Measurements from ENCODE around the gene MYCBP2. TPM values are rescaled to one million over a fixed set of nuclear protein-coding genes. Genes with fewer than 3 reads are reported as not detected.

MYCBP2 gene
- total and polyA plus RNA-seq, 9 donors: 45.6 to 145 (median 100) TPM

DNA sequence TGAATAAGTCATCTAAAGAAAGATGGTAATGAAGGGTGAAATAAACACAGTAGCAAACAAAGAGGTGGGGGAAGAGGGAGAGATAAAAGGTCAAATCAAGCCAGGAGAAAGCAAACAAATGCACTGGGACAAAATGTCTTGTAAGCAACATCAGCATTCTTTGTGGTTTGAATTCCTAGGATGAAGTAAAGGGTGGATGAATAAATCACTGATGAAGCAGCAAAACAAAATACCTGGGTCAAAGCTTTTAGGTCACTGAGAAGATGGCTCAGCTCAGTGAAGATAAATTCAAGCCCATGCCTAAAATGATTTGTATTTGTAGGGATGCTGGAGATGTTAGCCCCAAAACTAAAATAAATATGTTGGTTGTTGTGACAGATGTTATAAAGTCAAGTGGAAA lies 213.4 kb downstream of the MYCBP2 start:
- Histone ChIP-seq H3K4me3 (no peak overlapping the region), H3K36me3 (no peaks in the 10 kb centered on the region), H3K27me3 (no peaks in the 10 kb centered on the region), H3K4me1 (ENCODE audit: insufficient read depth) (no peaks in the 10 kb centered on the region), H3K27ac (no peak overlapping the region), H3K9me3 (peaks cover 0 to 5% of the 10 kb centered on the region in 2 donors)
- intact Hi-C loops (cut with DNase I): no loop called here
- TF ChIP-seq POLR2A (IDR thresholded peaks at IDR 0.05) (no peak), EP300 (IDR thresholded peaks at IDR 0.05) (no peak)
- TF ChIP-seq, protein P1, sequence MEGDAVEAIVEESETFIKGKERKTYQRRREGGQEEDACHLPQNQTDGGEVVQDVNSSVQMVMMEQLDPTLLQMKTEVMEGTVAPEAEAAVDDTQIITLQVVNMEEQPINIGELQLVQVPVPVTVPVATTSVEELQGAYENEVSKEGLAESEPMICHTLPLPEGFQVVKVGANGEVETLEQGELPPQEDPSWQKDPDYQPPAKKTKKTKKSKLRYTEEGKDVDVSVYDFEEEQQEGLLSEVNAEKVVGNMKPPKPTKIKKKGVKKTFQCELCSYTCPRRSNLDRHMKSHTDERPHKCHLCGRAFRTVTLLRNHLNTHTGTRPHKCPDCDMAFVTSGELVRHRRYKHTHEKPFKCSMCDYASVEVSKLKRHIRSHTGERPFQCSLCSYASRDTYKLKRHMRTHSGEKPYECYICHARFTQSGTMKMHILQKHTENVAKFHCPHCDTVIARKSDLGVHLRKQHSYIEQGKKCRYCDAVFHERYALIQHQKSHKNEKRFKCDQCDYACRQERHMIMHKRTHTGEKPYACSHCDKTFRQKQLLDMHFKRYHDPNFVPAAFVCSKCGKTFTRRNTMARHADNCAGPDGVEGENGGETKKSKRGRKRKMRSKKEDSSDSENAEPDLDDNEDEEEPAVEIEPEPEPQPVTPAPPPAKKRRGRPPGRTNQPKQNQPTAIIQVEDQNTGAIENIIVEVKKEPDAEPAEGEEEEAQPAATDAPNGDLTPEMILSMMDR (IDR thresholded peaks at IDR 0.05): no peak
- no peak for DNase-seq

DNA sequence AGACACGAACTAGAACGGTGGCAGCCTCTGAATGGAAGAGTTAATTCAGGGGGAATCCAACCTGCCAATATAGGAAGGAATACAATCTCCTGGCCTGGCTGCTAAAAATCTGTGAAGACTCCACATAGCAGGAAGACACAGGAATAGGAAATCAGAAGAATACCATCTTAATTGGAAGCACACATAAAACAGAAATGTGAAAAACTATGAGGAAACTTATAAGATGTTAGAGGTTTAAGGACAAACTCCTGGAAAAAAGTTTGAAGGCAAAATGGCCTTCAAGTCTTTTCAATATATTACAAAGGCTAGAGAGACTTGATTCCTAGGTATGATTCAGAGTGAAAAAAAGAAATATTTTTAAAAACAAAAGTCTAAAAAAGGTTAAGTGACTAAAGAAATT lies 221.8 kb downstream of the MYCBP2 start:
- TF ChIP-seq, protein P1 (IDR thresholded peaks at IDR 0.05): no peak
- TF ChIP-seq EP300 (IDR thresholded peaks at IDR 0.05) (no peak), POLR2A (IDR thresholded peaks at IDR 0.05) (no peak)
- no peak overlapping the region for H3K27ac ChIP-seq
- H3K9me3 ChIP-seq: no peaks in the 10 kb centered on the region
- WGBS, 3 donors: 93 to 100% (median 98%) methylated on average over 2 of the region's 2 CpGs
- no peak overlapping the region for H3K4me3 ChIP-seq
- no peaks in the 10 kb centered on the region for H3K36me3 ChIP-seq
- H3K4me1 ChIP-seq (ENCODE audit: insufficient read depth): no peaks in the 10 kb centered on the region
- H3K27me3 ChIP-seq: no peaks in the 10 kb centered on the region
- intact Hi-C loops (cut with DNase I): no loop called here
- no peak for DNase-seq

DNA sequence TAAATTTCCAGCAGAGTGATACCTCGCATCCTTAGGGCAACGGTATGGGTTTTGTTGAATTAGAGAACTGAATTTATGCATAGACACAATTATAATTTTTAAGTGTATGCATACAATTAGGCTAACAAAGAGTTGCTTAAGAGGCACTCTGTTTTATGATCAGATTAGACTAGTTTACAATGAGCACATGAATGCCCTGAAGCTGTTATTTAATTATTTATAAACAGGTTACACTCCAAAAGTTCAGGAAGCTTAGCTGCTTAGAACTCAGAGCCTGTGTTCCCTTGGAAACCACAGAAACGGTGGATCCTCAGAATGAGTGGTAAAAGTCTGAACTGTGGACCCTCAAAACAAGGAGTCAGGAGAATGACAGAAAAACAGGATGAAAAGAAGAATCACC lies 227.5 kb downstream of the MYCBP2 start:
- Histone ChIP-seq H3K9me3 (no peaks in the 10 kb centered on the region), H3K36me3 (no peaks in the 10 kb centered on the region), H3K27ac (no peak overlapping the region), H3K4me3 (no peak overlapping the region), H3K4me1 (ENCODE audit: insufficient read depth) (no peaks in the 10 kb centered on the region), H3K27me3 (no peaks in the 10 kb centered on the region)
- 92 to 94% (median 92%) methylated on average over 3 of the region's 3 CpGs for WGBS, 3 donors
- no peak for TF ChIP-seq EP300 (IDR thresholded peaks at IDR 0.05)
- TF ChIP-seq, protein P1 (IDR thresholded peaks at IDR 0.05): no peak
- TF ChIP-seq POLR2A (IDR thresholded peaks at IDR 0.05): no peak
- intact Hi-C loops (cut with DNase I): no loop called here
- DNase-seq: no peak

DNA sequence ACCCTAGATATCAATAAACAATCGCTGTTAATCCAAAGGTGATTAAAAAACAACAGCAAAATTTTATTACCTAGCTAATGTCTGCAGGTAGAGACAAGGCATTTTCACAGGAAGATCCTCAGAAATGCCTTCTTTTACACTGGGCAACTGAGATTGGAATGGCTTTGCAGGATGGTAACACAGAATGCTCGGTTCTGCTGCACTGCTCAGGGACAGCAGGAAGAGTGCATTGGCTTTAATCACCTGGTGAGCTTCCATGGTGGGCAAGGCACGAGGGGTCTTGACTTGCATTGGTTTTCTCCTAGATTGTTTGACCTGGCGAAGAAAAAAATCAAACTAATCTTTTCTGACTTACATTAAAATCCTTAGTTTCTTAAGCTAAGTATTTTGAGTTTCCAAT lies 231.6 kb downstream of the MYCBP2 start:
- Histone ChIP-seq H3K4me1 (ENCODE audit: insufficient read depth) (no peaks in the 10 kb centered on the region), H3K27me3 (no peaks in the 10 kb centered on the region), H3K36me3 (no peaks in the 10 kb centered on the region), H3K9me3 (no peaks in the 10 kb centered on the region), H3K27ac (no peak overlapping the region), H3K4me3 (no peak overlapping the region)
- no peak for DNase-seq
- intact Hi-C loops (cut with DNase I): no loop called here
- TF ChIP-seq, protein P1 (IDR thresholded peaks at IDR 0.05): no peak
- TF ChIP-seq POLR2A (IDR thresholded peaks at IDR 0.05) (no peak), EP300 (IDR thresholded peaks at IDR 0.05) (no peak)
- WGBS, 3 donors: 93 to 97% (median 97%) methylated on average over 4 of the region's 4 CpGs

DNA sequence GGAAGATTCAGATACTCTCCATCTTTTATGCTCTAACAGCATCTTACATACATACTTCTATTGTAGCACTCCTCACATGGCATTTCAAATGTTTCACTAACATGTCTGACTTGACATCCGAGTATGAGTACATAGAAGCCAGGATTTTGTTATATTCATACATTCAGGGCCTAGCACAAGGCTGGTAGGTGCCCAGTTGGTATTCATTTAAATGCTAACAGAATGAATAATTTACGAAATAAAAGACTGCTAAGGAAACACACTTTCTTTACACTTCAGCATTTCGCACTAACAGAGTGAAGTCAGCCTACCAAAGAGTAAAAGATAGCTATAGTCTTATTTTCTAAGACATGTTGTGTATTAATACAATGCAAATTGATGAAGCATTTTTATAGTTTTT lies 232.1 kb downstream of the MYCBP2 start:
- WGBS, 3 donors: 99 to 100% (median 100%) methylated on average over 3 of the region's 3 CpGs
- H3K4me3 ChIP-seq: no peak overlapping the region
- no peaks in the 10 kb centered on the region for H3K36me3 ChIP-seq
- H3K9me3 ChIP-seq: no peaks in the 10 kb centered on the region
- no peaks in the 10 kb centered on the region for H3K27me3 ChIP-seq
- DNase-seq: no peak
- H3K4me1 ChIP-seq (ENCODE audit: insufficient read depth): no peaks in the 10 kb centered on the region
- intact Hi-C loops (cut with DNase I): no loop called here
- TF ChIP-seq, protein P1 (IDR thresholded peaks at IDR 0.05): no peak
- TF ChIP-seq EP300 (IDR thresholded peaks at IDR 0.05) (no peak), POLR2A (IDR thresholded peaks at IDR 0.05) (no peak)
- no peak overlapping the region for H3K27ac ChIP-seq
